DMS53 treated with DMSO at 0.1 percent for 48 hours (cell line): ENCODE data around the gene KIF26A.

Experiments
- DNase-seq: peaks from one replicate; lab custom pipeline; 2025; ENCODE audit not compliant: unreplicated experiment; lab: John Stamatoyannopoulos, UW

The KIF26A gene

GRCh38 chr14:104130974-104131651, 7.3 kb upstream of the KIF26A start:
- DNase-seq: no peak

GRCh38 chr14:104131968-104132732, 6.2 kb upstream of the KIF26A start:
- DNase-seq: no peak

GRCh38 chr14:104132981-104133380, 5.4 kb upstream of the KIF26A start:
- DNase-seq: no peak

- DNase-seq: no peak
Measured at GRCh38 chr14:104133496-104133895, 4.9 kb upstream of the KIF26A start.

GRCh38 chr14:104134061-104134965, 4.1 kb upstream of the KIF26A start:
- no peak for DNase-seq

- DNase-seq: no peak
Measured at GRCh38 chr14:104135121-104135903, 3.1 kb upstream of the KIF26A start.

GRCh38 chr14:104135904-104136471, 2.4 kb upstream of the KIF26A start:
- no peak for DNase-seq

GRCh38 chr14:104136472-104137296, 1.7 kb upstream of the KIF26A start:
- DNase-seq: no peak

- no peak for DNase-seq
Measured at GRCh38 chr14:104137297-104138097, 890 bp upstream of the KIF26A start.

GRCh38 chr14:104138718-104139459, 502 bp downstream of the KIF26A start:
- no peak for DNase-seq

GRCh38 chr14:104139460-104140212, 1.2 kb downstream of the KIF26A start:
- DNase-seq: no peak

GRCh38 chr14:104140213-104140462, 1.8 kb downstream of the KIF26A start:
- no peak for DNase-seq

- DNase-seq: no peak
Measured at GRCh38 chr14:104140463-104141331, 2.3 kb downstream of the KIF26A start.

GRCh38 chr14:104141621-104142091, 3.3 kb downstream of the KIF26A start:
- no peak for DNase-seq

GRCh38 chr14:104142136-104142945, 4.0 kb downstream of the KIF26A start:
- DNase-seq: no peak
